GM19193 (cell line): ENCODE measurements around the gene SLC22A3.

ENCODE experiments used
- POLR2A ChIP-seq: IDR thresholded peaks from 4 replicates; pipeline ENCODE4 v1.6.1; 2011; ENCODE audit not compliant: insufficient read depth, insufficient read length; ENCODE audit errors: extremely low read depth

SLC22A3 gene

DNA sequence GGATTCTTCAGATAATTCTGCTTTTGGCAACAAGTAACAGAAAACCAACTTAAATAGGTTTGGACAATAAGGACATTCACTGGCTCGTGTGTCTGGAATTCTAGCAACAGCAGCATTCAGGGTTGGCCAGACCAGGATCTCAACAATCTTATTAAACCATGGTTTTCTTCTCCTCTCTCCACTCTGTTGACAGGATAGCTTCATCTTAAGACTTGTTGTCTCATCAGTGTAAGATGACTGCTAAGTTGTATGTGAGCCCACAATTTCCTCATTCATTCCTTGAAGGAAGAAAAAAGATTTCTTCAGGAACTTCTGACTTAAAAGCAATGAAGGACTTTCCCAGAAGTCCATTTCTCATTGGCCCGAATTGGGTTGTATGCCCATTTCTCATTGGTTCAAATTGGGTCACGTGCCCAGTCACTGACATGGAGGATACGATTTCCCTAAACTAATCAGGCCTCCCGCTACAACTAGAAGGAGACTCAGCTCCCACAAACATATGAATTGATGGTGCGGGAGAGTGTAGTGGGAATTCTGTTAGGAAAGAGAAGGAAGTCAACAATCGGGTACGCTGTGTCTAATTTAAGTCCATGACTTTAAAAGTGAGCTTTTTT is 83.7 kb downstream of the SLC22A3 start:
- no peak for TF ChIP-seq POLR2A

DNA sequence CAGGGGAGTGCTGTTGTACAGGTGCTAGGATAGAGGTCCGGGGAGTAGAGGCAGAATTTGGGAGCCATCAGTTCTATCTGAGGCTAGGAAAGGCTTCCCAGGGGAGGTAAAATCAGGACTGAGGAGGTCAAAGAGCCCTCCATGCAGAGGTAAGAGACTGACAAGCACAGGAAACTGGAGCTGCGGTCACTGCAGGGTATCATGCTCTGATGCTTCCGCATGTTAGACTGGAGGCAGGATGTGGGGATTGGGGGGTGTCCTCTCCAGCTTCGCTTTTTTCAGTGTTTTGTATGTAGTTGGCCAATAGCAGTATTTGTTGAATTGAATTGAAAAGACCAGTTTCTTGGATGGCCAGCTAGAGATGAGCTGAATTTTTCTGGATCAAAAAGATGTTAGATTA is 87.8 kb downstream of the SLC22A3 start:
- no peak for TF ChIP-seq POLR2A

DNA sequence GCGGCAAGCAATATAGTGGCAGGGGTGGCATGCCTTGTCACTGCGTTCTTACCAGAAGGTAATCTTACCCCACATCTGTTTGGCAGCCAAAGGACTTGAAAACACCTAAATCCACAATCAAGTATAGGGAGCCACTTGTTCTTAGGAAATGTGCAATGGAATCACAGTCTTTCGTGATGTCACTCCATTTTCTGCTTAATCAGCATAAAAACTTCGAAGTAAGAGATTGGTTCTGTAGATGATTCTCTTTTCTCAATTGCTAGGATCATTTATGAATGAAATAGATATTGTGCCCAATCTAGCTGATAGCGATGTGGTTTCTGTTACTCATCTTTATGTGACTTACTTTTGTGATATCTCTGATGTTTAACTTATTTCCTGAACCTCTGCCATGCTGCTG is 89.0 kb downstream of the SLC22A3 start:
- TF ChIP-seq POLR2A, result no peak

DNA sequence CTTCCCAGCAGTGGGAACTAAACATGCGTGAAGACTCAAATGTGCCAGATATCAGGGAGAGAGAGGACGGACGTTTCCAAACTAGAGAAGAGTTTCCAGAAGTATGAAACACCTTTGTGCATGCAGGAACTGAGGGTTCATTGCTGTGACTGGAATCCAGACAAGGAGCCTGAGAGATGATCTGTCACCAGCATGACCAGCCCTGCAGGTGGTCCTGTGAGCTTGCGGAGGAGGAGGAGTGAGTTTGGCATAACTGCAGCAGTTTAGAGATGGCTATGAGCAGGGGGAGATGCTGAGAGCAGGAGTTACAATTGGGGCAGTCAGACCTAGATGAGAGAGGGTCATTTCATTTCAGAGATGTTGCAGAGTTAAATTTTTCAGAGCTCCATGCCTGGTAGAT is 89.6 kb downstream of the SLC22A3 start:
- TF ChIP-seq POLR2A, result no peak

DNA sequence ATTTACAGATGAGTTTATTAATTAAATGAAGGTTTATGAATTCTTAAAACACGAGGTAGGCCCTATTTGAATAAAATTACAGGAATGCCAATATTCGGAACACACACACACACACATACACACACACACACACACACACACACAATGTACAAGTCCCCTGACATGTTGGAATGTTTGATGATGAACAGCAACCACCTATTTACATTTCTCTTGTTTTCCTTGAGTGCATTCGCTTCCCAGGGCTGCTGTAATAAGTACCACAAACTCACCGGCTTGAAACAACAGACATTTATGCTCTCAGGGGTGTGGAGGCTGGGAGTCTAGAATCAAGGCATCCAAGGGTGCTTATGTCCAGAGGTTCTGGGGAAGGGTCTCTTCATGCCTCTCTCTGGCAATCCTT is 90.3 kb downstream of the SLC22A3 start:
- no peak for TF ChIP-seq POLR2A

DNA sequence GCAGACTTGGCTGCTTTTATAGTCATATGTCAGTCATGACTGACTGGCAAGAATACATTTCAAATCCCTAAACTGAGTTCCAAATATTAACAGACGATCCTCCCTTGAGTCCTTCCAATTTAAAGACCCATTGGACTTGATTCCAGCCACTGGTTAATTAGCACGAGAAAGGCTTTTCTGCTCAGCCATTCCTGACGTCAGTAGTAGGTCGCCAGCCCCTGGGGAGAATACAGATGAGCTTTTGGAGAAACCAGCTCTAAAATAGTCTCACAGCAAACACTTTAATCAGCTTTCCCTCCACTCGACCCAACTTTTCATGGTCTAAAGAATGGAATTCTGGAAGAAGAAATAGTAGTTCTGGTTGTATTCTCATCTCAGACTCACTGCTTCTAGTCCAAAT is 91.6 kb downstream of the SLC22A3 start:
- no peak for TF ChIP-seq POLR2A

DNA sequence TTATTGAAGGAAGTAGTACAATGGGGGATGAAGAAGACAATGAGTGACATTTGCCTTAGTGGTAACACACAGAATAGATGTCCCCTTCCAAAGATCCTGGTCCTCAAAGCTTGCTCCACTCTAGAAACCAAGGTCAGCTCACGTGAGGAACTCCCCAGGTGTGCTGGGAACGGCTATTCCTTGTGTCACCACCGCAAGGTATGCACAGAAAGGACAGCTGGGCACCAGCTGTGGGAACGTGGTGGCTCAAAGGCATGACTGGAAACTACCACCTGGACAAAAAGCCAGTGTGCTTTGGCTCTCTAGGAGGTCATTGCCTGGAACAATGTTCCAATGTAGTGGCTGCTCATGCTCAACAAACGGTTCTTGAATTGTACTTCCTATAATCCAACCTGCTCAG is 94.0 kb downstream of the SLC22A3 start:
- TF ChIP-seq POLR2A, result no peak

DNA sequence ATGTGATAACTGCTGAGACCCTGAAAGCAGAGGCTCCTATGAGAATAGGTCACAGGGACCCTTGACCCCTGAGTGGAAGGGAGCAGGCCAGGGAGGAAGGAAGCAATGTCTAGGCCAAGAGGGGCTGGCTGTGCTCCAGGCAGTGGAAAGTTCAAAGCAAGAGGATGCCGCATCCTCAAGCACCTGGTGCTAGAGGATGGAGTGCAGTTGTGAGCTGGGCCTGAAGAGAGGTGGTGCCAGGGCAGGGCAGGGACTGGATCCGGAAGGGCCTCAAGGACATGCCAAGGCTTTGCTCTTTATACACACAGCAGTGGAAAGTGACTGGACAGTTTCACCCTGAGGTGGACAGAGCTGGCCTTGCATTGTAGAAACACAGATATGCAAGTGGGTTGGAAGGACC is 97.0 kb downstream of the SLC22A3 start:
- no peak for TF ChIP-seq POLR2A

DNA sequence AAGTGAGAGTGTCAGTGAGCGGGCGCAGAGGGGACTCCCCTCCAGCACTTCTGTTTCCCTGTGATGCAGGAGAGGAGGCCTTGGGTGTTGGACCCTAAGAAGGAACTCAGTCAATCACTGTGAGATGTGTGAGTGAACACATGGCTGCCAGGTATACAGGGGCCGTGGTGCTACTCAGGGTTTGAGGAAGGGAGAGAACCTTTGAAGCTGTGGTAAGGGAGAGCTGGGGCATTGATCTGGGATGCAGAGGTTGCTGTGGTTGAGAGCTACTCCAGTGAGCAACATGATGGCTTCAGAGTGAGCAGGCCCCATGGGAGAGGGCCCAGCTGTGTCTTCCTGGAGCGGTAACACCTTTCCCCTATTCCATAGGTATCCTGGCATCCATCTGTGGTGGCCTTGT is 99.2 kb downstream of the SLC22A3 start:
- TF ChIP-seq POLR2A, result no peak

DNA sequence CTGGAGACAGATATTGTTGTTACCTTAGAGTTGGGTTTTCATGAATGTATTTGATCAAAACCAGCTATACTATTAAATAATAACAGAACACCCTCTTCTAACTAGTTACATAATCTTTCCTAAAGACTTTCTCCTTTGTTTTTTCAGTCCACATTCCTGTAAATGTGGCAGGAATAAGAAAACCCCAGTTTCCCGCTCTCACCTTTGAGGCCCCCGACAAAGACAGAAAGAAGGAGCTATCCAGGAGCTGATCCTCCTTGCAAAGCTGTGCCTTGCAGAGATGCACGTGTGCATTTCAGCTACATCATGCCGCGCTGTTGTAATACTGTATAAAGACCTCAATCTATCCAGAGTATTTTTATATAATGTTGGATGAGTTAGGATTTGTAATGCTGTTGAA is 102.7 kb downstream of the SLC22A3 start:
- no peak for TF ChIP-seq POLR2A

DNA sequence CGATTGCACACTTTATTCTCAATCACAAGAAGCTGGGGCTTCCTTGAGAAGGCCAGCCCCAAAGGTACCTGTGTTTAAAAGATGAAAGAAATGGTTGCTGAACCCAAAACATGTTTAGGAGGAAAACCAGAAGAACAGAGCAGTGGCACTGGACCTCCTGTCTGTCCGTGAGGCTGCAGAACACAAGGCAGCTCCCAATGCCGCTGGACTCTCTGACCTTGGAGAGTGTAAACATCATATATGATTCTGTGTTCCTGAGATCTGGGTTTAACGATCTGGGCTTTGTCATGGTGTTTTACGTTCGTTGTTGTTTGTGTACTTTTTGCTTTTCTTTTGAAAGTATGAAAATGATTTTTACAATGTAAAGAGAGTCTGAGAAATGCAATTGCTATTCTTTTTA is 106.1 kb downstream of the SLC22A3 start:
- no peak for TF ChIP-seq POLR2A

DNA sequence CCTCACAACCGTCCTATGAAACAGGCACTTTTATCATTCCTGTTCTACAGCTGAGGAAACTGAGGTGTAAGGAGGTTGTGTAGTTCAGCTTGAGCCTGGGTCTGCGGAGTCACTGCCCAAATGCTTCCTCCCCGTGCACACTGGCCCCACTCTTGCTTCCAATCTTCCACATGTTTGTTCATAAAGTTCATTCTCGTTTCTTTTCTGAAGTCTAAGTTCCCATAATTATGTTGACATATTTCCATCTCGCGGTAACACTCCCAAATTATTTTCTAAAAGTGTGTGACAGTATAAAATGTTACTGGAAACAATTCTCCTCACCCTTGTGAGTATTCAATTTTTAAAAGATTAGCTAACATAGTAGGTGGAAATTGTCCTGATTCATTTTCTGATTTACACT is 106.9 kb downstream of the SLC22A3 start:
- no peak for TF ChIP-seq POLR2A

DNA sequence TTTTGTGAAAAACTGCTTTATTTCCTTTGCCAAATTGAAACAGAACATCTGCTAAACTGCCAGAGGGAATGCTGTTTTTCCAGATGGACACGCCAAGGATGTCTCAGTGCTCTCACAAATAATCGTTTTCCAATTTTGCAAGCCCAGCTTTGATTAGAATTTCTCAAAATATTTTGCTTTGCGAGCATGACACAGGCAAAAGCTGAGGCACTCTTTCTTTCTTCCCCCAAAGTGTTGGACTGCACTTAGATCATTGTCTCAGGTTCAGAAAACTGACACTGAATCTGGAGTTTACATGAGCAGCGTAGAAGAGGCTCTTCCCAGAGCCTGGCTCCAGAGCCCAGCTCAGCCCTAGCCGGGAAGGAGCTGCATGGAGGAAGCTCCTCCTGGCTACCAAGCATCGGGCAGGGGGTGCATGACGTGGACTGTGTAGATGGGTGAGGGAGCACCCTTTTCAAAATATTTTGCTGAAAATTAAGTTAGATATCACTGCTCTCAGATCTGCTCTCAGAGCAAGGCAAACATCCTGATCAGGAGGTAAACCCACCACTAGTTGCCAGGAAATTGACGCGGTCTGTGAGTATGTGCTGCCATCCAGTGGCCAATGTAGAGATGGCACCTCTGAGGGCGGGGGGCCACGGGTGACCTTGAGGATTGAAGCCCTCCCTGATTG is 107.5 kb downstream of the SLC22A3 start:
- no peak for TF ChIP-seq POLR2A

DNA sequence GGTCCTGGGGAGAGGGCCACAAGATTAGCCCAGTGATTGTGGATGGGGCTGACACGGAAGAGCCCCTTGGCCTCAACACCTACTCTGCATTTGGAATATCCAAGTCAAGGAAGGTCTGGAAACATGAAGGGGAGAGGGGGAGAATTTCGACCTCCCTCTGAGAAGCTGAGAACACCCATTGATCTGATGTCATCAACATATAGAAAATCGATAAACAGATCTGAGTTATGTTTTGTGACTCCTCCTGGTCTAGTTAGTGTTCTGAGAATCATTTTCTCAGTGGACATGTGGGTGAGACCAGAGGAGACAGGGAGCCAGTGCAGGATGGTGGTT is 108.0 kb downstream of the SLC22A3 start:
- TF ChIP-seq POLR2A, result no peak

DNA sequence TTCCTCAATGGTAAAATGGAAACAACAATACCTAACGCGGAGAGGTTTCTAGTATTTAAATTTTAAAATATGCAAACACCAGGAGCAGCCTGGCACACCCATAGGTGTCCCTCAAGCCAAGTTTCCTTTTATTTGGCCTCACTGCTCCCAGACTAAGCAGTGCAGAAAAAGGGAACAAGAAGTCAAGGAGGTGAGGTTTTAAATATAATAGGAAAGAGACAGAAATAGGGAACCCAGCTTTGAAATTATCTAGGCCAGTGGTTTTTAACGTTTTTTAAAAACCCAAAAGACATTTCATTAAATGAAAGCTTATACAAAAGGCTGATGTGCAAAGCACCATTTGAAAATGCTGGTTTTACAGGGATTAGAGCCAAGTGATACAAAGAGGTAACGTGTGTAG is 109.6 kb downstream of the SLC22A3 start:
- TF ChIP-seq POLR2A, result no peak

DNA sequence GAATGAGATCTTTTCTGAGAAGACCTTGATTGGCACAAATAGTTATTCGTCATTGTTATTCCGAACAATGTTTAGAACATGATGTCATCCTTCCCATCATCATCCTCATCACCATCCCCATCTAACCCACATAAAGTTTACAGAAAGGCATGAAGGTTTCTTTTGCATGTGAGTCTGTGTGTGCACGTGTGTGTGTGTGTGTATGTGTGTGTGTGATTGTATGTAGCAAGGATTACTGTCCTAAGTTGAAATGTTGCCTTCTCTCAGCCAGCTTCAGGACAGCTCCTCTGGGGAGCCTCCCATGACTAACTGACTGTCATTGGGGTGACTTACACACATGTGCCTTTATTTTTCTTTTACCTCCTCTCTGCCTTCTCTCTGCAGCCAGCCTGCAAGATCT is 113.5 kb downstream of the SLC22A3 start:
- TF ChIP-seq POLR2A, result no peak

DNA sequence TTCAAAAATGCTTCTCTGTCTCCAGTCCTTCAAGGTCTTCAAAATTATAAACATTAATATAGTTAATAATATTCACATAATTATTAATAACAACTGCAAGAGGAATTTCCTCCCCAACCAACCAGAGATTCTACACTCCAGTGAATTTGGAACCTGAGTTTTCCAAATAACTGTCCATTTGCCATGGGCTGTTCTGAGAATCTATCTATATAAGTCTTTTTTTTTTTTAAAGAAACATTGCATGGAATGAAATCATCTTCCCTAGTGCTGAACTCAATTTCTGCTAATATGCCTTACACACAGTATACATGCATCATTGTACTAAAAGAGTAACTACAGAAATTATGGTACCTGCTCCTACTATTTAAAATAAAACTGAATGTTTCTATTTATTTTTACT is 113.9 kb downstream of the SLC22A3 start:
- TF ChIP-seq POLR2A, result no peak
